SH-SY5Y (cell line): ENCODE data around the gene MARCKS.

Source experiments
- GATA2 ChIP-seq: IDR thresholded peaks from 2 replicates; pipeline ENCODE4 v1.6.1; 2011; ENCODE audit warnings: mild to moderate bottlenecking, low read depth, low read length
- GATA3 ChIP-seq: IDR thresholded peaks from 2 replicates; pipeline ENCODE4 v1.6.1; 2011; ENCODE audit warnings: low read depth, mild to moderate bottlenecking, low read length, moderate library complexity

- TF ChIP-seq GATA2 (no peak), GATA3 (no peak)
Observed at GRCh38 chr6:113875470-113875869, 18.3 kb downstream of the MARCKS start.
